Esophagus squamous epithelium (tissue), 4 donors: Measurements from ENCODE around the gene SKIDA1.

ENCODE experiments used
- CTCF ChIP-seq, 6 experiments: fragments of 450-650 bp in 4 of 6; fragments of 200-600 bp in 2 of 6; sonication (generic) in 2 of 6; IDR thresholded peaks; one replicate each; pipeline ENCODE4 v1.5.1; 2016 to 2019; ENCODE audit warnings: antibody characterized with exemption in 6 of 6, mild to moderate bottlenecking in 4 of 6, moderate library complexity in 4 of 6
- POLR2A ChIP-seq, 4 donors: fragments of 450-650 bp; IDR thresholded peaks; one replicate each; pipeline ENCODE4 v1.6.1; 2017; ENCODE audit warnings: antibody characterized with exemption in 4 of 4, mild to moderate bottlenecking in 4 of 4, moderate library complexity in 3 of 4

GRCh38 chr10:21495752-21496342, 29.6 kb downstream of the SKIDA1 start:
- TF ChIP-seq CTCF (IDR thresholded peaks at IDR 0.05) (peak; percentile 96 to 99 (median 98)), POLR2A (IDR thresholded peaks at IDR 0.05) (no peak)
